ENCODE data around the gene ZNF142.

Gene ZNF142

DNA sequence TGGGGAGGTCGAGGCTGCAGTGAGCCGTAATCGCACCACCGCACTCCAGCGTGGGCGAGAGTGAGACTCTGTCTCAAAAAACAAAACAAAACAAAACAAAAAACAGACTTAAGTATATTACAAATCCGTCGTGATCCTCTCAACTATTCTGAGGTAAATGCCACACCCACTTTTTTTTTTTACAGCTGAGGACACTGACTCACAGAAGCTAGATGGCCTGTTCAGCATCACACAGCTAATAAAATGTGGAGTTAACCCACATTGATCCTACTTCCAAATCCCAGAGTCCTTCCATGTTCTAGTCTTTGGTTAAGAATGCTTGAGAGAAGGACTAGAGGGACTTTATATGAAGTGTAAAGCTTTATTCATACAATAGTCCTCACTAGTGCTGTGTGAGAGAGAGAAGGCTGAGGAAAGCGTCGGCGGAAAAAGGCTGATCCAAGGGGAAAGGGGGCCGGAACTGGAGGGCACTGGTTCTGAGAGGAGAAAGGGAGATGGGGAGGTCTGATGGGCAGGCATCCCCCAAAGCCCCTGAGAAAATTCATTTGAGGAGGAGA, 11.8 kb upstream of the ZNF142 start:
- H3K4me3 ChIP-seq (ENCODE audit: low read depth, low read length), result peak overlapping the region; percentile 96
- in situ Hi-C loops (cut with HindIII; ENCODE audit: low sequenced_read_pairs), result no loop called here
- TF ChIP-seq, protein P1, sequence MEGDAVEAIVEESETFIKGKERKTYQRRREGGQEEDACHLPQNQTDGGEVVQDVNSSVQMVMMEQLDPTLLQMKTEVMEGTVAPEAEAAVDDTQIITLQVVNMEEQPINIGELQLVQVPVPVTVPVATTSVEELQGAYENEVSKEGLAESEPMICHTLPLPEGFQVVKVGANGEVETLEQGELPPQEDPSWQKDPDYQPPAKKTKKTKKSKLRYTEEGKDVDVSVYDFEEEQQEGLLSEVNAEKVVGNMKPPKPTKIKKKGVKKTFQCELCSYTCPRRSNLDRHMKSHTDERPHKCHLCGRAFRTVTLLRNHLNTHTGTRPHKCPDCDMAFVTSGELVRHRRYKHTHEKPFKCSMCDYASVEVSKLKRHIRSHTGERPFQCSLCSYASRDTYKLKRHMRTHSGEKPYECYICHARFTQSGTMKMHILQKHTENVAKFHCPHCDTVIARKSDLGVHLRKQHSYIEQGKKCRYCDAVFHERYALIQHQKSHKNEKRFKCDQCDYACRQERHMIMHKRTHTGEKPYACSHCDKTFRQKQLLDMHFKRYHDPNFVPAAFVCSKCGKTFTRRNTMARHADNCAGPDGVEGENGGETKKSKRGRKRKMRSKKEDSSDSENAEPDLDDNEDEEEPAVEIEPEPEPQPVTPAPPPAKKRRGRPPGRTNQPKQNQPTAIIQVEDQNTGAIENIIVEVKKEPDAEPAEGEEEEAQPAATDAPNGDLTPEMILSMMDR (IDR thresholded peaks at IDR 0.05; ENCODE audit: low read depth, low read length), result no peak
- peak; percentile 2 for DNase-seq (ENCODE audit: low read depth, low spot score)

DNA sequence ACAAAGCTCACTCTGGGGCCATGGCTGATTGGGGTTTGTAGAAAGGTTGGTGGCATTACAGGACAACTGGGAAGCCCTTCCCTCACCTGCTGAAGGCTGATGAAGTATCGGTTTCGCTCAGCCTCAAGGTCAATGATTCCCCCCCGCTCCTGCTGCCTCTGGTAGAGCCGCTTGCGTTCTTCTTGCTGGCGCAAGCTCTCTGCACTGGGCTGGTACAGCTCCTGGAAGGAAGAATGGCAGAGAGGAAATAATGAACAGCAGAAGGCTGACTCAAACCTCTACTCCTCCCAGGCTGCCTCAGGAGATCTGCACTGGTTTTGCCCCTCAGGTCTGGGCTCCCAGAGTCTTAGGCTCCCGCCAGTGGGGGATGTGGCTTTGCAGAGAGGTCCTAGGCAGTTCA, 5.2 kb upstream of the ZNF142 start:
- TF ChIP-seq, protein P1 (IDR thresholded peaks at IDR 0.05; ENCODE audit: low read depth, low read length), result no peak
- in situ Hi-C loops (cut with HindIII; ENCODE audit: low sequenced_read_pairs), result no loop called here
- no peak overlapping the region for H3K4me3 ChIP-seq (ENCODE audit: low read depth, low read length)
- DNase-seq (ENCODE audit: low read depth, low spot score), result no peak

DNA sequence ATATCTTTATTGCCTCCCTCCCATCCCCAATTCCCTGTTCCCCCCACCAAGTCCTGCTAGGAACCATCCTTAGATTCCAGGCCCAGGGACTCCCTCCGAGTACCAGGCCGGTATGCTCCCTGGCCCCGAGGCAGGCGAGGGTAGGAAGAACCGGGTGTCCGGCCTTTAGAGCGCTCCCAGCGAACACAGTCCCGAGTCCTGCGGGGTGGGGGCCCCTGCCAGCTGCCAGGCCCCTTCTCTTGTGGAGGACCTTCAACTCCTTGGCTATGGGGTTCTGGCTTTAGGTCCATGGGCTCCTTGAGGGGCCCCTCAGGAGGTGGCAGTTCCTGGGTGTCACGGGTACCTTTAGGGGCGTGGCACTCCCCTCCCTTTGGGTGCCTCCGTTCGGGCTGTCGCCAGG, 4.5 kb upstream of the ZNF142 start:
- no peak overlapping the region for H3K4me3 ChIP-seq (ENCODE audit: low read depth, low read length)
- in situ Hi-C loops (cut with HindIII; ENCODE audit: low sequenced_read_pairs), result no loop called here
- TF ChIP-seq, protein P1 (IDR thresholded peaks at IDR 0.05; ENCODE audit: low read depth, low read length), result no peak
- DNase-seq (ENCODE audit: low read depth, low spot score), result no peak

DNA sequence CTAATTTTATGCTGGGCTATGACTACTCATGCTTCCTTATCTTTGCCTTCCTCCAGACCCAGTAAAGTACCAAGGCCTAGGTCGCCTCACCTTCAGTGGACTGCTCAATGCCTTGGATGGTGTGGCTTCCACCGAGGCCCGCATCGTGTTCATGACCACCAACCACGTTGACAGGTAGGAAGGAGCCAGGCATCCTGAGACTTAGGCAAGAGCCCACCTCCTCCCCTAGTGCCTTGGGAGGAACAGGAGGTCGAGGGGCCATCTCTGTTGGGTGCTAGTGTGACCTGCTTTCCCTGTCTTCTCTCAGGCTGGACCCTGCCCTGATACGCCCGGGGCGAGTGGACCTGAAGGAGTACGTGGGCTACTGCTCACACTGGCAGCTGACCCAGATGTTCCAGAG, 3.4 kb upstream of the ZNF142 start:
- DNase-seq (ENCODE audit: low read depth, low spot score), result no peak
- H3K4me3 ChIP-seq (ENCODE audit: low read depth, low read length), result no peak overlapping the region
- in situ Hi-C loops (cut with HindIII; ENCODE audit: low sequenced_read_pairs), result no loop called here
- TF ChIP-seq, protein P1 (IDR thresholded peaks at IDR 0.05; ENCODE audit: low read depth, low read length), result no peak

DNA sequence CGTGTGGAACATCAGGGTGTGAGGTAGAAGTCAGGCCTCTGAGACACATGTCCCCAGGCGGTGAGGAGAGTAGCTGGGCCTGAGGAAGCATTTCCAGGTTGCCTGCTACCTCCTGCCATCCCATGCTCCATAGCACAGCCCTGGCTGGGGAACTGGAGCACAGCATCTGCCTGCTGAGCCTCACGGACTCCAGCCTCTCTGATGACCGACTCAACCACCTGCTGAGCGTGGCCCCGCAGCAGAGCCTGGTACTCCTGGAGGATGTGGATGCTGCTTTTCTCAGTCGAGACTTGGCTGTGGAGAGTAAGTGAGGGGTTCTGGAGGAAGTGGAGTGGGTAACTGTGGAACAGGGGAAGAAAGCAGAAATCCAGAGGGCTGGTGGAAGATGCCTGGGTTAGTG, 3.0 kb upstream of the ZNF142 start:
- TF ChIP-seq, protein P1 (IDR thresholded peaks at IDR 0.05; ENCODE audit: low read depth, low read length), result no peak
- no peak for DNase-seq (ENCODE audit: low read depth, low spot score)
- in situ Hi-C loops (cut with HindIII; ENCODE audit: low sequenced_read_pairs), result no loop called here
- no peak overlapping the region for H3K4me3 ChIP-seq (ENCODE audit: low read depth, low read length)

DNA sequence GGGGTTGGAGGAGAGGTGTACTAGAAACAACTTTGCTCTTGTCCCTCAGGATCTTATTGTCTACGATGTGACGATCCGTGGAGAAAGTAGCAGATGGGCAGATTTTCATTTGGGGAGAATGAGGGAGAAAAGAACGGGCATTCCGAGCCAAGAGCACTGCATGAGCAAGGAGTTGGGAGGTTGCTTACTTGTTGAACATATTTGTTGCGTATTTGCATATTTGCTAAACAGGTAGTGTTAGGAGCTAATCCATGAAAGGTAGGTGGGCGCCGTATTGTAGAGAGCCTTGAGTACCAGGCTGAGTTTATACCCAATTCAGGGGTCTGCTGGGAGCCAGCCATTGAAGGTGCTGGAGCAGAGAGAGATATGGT, 550 bp upstream of the ZNF142 start:
- TF ChIP-seq, protein P1 (IDR thresholded peaks at IDR 0.05; ENCODE audit: low read depth, low read length), result no peak
- DNase-seq (ENCODE audit: low read depth, low spot score), result no peak
- peak overlapping the region; percentile 84 for H3K4me3 ChIP-seq (ENCODE audit: low read depth, low read length)
- in situ Hi-C loops (cut with HindIII; ENCODE audit: low sequenced_read_pairs), result no loop called here

All from astrocyte of the spinal cord (primary cell).